ENCODE measurements around the gene CAMKV.

The CAMKV gene

DNA sequence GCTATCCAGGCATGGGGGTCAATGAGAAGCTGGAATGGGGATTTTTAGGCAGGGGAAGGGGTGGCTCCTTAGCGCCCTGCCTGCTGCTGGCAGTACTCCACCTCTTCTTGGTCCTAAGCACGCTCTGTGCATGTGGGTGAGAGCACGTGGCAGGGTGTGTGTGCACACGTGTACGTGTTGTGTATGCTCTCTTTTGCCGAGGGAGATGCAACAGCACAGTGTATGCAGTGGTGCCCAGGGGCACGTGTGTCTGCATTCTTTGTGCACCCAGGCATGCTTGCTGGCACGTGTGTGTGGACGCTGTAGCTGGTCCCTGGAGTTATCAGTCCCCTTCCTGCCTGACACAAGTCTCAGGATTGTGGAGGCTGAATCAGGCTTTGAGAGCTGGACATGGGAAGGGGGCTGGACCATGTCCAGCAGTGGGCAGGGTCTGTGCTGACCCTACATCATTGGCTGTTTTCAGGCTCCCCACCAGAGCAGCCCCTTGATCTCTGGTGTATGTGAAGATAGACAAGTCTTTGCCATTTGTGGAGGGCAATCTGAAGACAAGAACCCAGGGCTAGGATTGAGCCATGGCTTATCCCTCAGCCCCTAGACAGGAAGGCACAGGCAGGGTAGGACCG is 1.9 kb upstream of the CAMKV start:
- H3K4me3 ChIP-seq (ENCODE audit: low read depth, low read length): no peak overlapping the region
- DNase-seq (ENCODE audit: low read depth): no peak
- TF ChIP-seq, protein P1, sequence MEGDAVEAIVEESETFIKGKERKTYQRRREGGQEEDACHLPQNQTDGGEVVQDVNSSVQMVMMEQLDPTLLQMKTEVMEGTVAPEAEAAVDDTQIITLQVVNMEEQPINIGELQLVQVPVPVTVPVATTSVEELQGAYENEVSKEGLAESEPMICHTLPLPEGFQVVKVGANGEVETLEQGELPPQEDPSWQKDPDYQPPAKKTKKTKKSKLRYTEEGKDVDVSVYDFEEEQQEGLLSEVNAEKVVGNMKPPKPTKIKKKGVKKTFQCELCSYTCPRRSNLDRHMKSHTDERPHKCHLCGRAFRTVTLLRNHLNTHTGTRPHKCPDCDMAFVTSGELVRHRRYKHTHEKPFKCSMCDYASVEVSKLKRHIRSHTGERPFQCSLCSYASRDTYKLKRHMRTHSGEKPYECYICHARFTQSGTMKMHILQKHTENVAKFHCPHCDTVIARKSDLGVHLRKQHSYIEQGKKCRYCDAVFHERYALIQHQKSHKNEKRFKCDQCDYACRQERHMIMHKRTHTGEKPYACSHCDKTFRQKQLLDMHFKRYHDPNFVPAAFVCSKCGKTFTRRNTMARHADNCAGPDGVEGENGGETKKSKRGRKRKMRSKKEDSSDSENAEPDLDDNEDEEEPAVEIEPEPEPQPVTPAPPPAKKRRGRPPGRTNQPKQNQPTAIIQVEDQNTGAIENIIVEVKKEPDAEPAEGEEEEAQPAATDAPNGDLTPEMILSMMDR (IDR thresholded peaks at IDR 0.05; ENCODE audit: low read depth, low read length, missing control alignments): no peak
- in situ Hi-C loops (cut with HindIII; ENCODE audit: low sequenced_read_pairs): loop anchor here (25.0 kb wide), 2 partner anchors 134 to 191 kb away; no protein-coding TSS in a partner anchor

DNA sequence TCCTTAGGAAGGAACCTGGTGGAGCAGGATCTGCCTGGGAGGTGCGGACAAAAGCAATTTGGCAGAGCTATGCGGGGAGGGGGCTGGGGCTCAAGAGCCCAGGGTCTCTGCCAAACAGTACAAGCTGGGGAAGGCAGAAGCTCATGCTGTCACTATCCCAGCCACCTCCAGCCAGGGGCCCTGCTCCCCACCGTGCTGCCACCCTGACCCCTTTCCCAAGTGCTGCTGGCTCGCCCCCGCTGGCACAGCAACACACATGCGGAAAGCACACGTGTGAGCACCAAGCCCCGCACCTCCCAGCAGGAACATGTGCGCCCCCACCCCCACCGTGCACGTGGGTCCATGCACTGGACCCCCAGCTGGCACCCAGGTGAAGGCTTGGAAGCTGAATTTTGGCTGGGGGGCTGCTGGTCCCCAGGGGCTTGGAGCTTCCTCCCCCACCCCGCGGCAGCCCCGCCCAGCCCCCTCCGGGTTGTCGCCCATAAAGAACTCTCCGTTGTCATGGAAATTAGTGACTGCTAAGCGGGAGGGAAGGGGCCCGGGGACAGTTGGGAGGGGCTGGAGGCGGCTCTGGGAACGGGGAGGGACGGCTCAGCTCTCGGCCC is 742 bp downstream of the CAMKV start:
- in situ Hi-C loops (cut with HindIII; ENCODE audit: low sequenced_read_pairs): loop anchor here (5.0 to 25.0 kb wide), 3 partner anchors 98 to 193 kb away; no protein-coding TSS in a partner anchor
- TF ChIP-seq, protein P1 (IDR thresholded peaks at IDR 0.05; ENCODE audit: low read depth, low read length, missing control alignments): no peak
- no peak for DNase-seq (ENCODE audit: low read depth)
- peak overlapping the region; percentile 28 for H3K4me3 ChIP-seq (ENCODE audit: low read depth, low read length)

DNA sequence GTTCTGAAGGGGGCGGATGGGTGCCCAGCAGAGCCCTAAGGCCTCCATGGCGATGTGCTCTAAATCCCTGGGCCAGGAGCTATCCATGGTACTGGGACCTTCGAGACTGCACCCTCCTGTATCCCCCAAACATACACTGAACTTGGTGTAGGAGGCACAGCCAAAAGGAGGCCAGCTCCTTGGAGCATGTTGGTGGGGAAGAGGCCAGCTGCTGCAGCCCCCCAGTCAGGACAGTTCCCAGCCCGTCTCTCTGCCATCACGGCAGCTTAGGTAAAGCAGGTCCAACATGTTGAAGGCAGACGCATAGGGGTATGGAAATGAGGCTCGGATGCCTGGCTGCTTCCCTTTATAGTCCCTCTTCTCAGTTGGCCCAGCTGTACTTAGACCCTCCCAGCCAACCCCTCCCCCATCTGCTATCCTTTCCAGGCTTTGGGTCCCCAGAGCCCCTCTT is 1.8 kb downstream of the CAMKV start:
- in situ Hi-C loops (cut with HindIII; ENCODE audit: low sequenced_read_pairs): loop anchor here (5.0 to 25.0 kb wide), 3 partner anchors 99 to 194 kb away; no protein-coding TSS in a partner anchor
- TF ChIP-seq, protein P1 (IDR thresholded peaks at IDR 0.05; ENCODE audit: low read depth, low read length, missing control alignments): no peak
- DNase-seq (ENCODE audit: low read depth): peak; percentile 18
- no peak overlapping the region for H3K4me3 ChIP-seq (ENCODE audit: low read depth, low read length)

DNA sequence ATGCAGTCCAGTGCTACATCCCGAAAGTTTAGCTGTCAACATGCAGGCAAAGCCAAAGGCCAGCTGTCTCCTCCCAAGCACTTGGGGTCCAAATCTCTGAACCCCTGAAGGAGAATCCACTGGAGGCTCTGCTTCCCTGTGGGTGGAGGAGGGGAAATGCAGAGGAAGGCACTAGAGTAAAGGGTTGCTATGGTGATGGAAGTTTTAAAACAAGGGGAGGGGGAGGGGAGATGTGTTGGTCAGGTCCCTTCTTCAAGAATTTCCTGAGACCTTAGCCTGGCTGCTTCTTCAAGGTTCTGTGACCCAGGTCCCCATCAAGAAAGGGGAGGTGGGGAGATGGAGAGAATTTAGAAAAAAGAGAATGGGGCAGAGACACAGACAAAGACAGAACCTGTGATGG is 2.3 kb downstream of the CAMKV start:
- in situ Hi-C loops (cut with HindIII; ENCODE audit: low sequenced_read_pairs): loop anchor here (5.0 to 25.0 kb wide), 3 partner anchors 100 to 195 kb away; no protein-coding TSS in a partner anchor
- no peak overlapping the region for H3K4me3 ChIP-seq (ENCODE audit: low read depth, low read length)
- no peak for DNase-seq (ENCODE audit: low read depth)
- TF ChIP-seq, protein P1 (IDR thresholded peaks at IDR 0.05; ENCODE audit: low read depth, low read length, missing control alignments): no peak

DNA sequence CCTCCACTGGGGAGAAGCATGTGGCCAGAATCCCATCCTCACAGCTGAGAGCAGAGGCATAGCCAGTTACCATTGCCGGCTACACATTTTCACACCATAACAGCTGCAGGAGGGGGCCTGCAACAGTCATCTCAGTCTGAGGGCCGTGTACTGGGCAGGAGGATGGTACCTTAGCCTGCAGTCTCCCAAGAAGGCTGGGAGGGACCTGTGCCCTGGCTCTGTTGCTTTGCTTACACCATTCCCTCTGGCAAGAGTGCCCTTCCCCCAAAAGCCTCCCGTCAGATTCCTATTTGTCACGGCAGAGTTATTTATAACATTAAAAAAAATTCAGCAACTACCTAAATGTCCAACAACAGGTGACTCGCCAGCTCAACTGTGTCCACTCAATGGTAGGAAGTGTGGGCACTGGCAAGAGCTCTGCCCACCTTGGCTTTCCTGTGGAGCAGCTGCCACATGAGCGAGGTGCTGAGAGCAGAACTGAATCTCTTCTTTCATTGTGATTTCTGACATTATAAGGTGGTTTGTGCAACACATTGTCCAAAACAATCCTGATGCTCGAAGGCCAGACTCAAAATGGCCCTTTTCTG is 4.4 kb downstream of the CAMKV start:
- in situ Hi-C loops (cut with HindIII; ENCODE audit: low sequenced_read_pairs): loop anchor here (5.0 to 25.0 kb wide), 3 partner anchors 102 to 197 kb away; no protein-coding TSS in a partner anchor
- DNase-seq (ENCODE audit: low read depth): no peak
- TF ChIP-seq, protein P1 (IDR thresholded peaks at IDR 0.05; ENCODE audit: low read depth, low read length, missing control alignments): no peak
- H3K4me3 ChIP-seq (ENCODE audit: low read depth, low read length): no peak overlapping the region

DNA sequence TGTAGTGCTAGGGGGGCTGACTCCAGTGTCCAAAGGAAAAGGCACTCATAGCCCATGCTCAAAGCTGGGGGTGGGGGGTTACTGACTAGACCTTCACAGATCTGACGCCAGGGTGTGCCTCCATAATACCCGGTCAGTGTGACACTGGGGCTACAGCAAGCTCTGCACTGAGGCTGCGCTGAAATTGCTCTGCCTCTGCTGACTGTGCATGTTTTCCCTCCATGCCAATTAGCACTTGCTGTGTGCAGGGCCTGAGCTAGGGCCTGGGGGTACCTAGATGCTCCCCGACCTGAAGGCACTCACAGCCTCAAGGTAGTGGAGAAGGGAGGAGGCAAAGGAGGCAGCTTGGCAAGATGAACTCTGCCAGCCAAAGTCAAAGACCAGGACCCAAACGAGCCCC is 5.2 kb downstream of the CAMKV start:
- no peak overlapping the region for H3K4me3 ChIP-seq (ENCODE audit: low read depth, low read length)
- no peak for DNase-seq (ENCODE audit: low read depth)
- in situ Hi-C loops (cut with HindIII; ENCODE audit: low sequenced_read_pairs): loop anchor here (25.0 kb wide), 2 partner anchors 127 to 198 kb away; no protein-coding TSS in a partner anchor
- TF ChIP-seq, protein P1 (IDR thresholded peaks at IDR 0.05; ENCODE audit: low read depth, low read length, missing control alignments): no peak

Measured in astrocyte of the cerebellum (primary cell).